ENCODE results near the gene LAMA2.

The LAMA2 gene

DNA sequence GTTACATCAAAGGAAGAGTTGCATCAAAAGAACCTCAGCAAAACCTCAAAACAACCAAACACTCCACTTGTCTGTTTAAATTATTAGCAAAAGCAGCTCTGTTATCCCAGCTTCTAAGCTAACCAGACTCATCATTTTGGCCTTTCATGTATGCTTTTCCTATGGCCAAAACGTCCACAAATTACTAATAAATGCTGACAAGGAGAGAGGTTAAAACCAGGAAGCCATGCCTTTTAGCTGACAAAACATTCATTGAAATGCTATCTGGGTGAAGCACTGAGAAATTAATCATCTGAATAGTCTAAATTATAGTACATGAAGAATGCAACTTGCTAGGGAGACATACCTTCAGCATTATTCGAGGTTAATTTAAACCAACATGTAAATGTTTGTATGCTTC, 80.6 kb downstream of the LAMA2 start:
- no peaks in the 10 kb centered on the region for H4K20me1 ChIP-seq (ENCODE audit: insufficient read depth, low read length)
- no peak overlapping the region for H3K9ac ChIP-seq (ENCODE audit: low read length)
- H2AFZ ChIP-seq (ENCODE audit: low read length): no peak overlapping the region
- no peaks in the 10 kb centered on the region for H3K9me2 ChIP-seq (replicated peaks; ENCODE audit: insufficient read depth, low read length)
- no peak overlapping the region for H3K4me2 ChIP-seq (ENCODE audit: low read depth, low read length)
- no peaks in the 10 kb centered on the region for H3K27me3 ChIP-seq (replicated peaks; ENCODE audit: insufficient read depth, low read length)
- no peak overlapping the region for H3K4me3 ChIP-seq (ENCODE audit: low read length)
- no peaks in the 10 kb centered on the region for H3K9me3 ChIP-seq (replicated peaks; ENCODE audit: insufficient read depth, low read length)
- H3K36me3 ChIP-seq (replicated peaks; ENCODE audit: insufficient read depth, low read length): no peaks in the 10 kb centered on the region
- no peak for TF ChIP-seq EZH2phosphoT487 (IDR thresholded peaks at IDR 0.05; ENCODE audit: low read length)
- no peak for TF ChIP-seq EZH2 (optimal IDR thresholded peaks at IDR 0.05; ENCODE audit: low read depth, low read length)
- TF ChIP-seq, protein P1, sequence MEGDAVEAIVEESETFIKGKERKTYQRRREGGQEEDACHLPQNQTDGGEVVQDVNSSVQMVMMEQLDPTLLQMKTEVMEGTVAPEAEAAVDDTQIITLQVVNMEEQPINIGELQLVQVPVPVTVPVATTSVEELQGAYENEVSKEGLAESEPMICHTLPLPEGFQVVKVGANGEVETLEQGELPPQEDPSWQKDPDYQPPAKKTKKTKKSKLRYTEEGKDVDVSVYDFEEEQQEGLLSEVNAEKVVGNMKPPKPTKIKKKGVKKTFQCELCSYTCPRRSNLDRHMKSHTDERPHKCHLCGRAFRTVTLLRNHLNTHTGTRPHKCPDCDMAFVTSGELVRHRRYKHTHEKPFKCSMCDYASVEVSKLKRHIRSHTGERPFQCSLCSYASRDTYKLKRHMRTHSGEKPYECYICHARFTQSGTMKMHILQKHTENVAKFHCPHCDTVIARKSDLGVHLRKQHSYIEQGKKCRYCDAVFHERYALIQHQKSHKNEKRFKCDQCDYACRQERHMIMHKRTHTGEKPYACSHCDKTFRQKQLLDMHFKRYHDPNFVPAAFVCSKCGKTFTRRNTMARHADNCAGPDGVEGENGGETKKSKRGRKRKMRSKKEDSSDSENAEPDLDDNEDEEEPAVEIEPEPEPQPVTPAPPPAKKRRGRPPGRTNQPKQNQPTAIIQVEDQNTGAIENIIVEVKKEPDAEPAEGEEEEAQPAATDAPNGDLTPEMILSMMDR (IDR thresholded peaks at IDR 0.05; ENCODE audit: low read length): no peak
- no peak overlapping the region for H3K27ac ChIP-seq (ENCODE audit: low read length)
- H3F3A ChIP-seq (ENCODE audit: insufficient read depth, low read length): no peaks in the 10 kb centered on the region
- DNase-seq: no peak
- H3K4me1 ChIP-seq (ENCODE audit: low read length): no peaks in the 10 kb centered on the region
- H3K79me2 ChIP-seq (ENCODE audit: low read length): no peaks in the 10 kb centered on the region

DNA sequence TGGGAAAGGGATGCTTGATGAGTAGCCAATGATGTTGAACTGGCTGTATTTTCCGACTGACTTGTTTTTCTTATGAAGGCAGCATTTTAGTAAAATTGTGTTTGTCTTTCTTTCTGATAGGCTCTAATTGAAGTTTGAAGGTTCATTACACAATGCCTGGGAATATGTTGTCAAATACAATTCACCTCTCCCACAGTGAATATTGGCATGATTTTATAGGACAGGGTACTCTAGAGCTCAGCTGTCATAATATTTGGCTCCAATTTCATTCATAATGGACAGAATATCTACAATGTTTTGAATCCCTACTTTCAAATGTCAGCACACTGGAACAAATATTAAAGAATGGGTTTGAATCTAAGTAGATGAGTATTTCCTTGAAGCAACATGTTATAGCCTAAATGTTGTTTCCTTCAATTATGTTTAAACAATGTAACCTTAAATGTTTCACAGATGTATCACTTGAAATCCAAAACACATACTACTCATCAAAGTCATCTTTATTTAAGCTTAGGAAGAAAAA, 81.4 kb downstream of the LAMA2 start:
- no peak for DNase-seq
- no peak overlapping the region for H3K4me3 ChIP-seq (ENCODE audit: low read length)
- no peaks in the 10 kb centered on the region for H3K9me3 ChIP-seq (replicated peaks; ENCODE audit: insufficient read depth, low read length)
- H4K20me1 ChIP-seq (ENCODE audit: insufficient read depth, low read length): no peaks in the 10 kb centered on the region
- TF ChIP-seq EZH2 (optimal IDR thresholded peaks at IDR 0.05; ENCODE audit: low read depth, low read length) (no peak), EZH2phosphoT487 (IDR thresholded peaks at IDR 0.05; ENCODE audit: low read length) (no peak)
- TF ChIP-seq, protein P1 (IDR thresholded peaks at IDR 0.05; ENCODE audit: low read length): no peak
- H3K27ac ChIP-seq (ENCODE audit: low read length): no peak overlapping the region
- no peaks in the 10 kb centered on the region for H3K27me3 ChIP-seq (replicated peaks; ENCODE audit: insufficient read depth, low read length)
- H3K9me2 ChIP-seq (replicated peaks; ENCODE audit: insufficient read depth, low read length): no peaks in the 10 kb centered on the region
- H2AFZ ChIP-seq (ENCODE audit: low read length): no peak overlapping the region
- H3K79me2 ChIP-seq (ENCODE audit: low read length): no peaks in the 10 kb centered on the region
- no peak overlapping the region for H3K9ac ChIP-seq (ENCODE audit: low read length)
- H3K36me3 ChIP-seq (replicated peaks; ENCODE audit: insufficient read depth, low read length): no peaks in the 10 kb centered on the region
- no peaks in the 10 kb centered on the region for H3F3A ChIP-seq (ENCODE audit: insufficient read depth, low read length)
- H3K4me1 ChIP-seq (ENCODE audit: low read length): no peaks in the 10 kb centered on the region
- no peak overlapping the region for H3K4me2 ChIP-seq (ENCODE audit: low read depth, low read length)

DNA sequence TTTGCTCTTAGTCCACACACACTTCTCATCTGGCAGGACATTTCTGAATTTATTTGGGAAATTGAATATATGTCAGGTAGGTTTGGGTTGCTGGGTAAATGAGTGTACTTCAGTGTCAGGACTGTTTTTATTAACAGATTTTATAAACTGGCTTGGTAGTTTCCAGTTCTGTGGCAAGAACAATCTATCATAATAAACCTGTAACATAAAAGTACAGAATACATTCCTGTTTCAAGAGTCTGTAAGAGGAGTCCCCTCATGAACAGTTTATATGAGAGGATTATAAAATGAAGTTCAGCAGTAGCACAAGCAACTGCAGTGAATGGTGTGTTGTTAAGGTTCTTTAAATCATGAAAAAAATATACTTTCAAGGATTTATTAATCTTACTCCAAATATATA, 81.8 kb downstream of the LAMA2 start:
- Histone ChIP-seq H4K20me1 (ENCODE audit: insufficient read depth, low read length) (no peaks in the 10 kb centered on the region), H3K9me3 (replicated peaks; ENCODE audit: insufficient read depth, low read length) (no peaks in the 10 kb centered on the region), H3K27me3 (replicated peaks; ENCODE audit: insufficient read depth, low read length) (no peaks in the 10 kb centered on the region), H2AFZ (ENCODE audit: low read length) (no peak overlapping the region), H3K4me3 (ENCODE audit: low read length) (no peak overlapping the region), H3K4me1 (ENCODE audit: low read length) (no peaks in the 10 kb centered on the region), H3K79me2 (ENCODE audit: low read length) (no peaks in the 10 kb centered on the region), H3K4me2 (ENCODE audit: low read depth, low read length) (no peak overlapping the region), H3K9ac (ENCODE audit: low read length) (no peak overlapping the region), H3K9me2 (replicated peaks; ENCODE audit: insufficient read depth, low read length) (no peaks in the 10 kb centered on the region), H3F3A (ENCODE audit: insufficient read depth, low read length) (no peaks in the 10 kb centered on the region), H3K27ac (ENCODE audit: low read length) (no peak overlapping the region), H3K36me3 (replicated peaks; ENCODE audit: insufficient read depth, low read length) (no peaks in the 10 kb centered on the region)
- no peak for DNase-seq
- TF ChIP-seq, protein P1 (IDR thresholded peaks at IDR 0.05; ENCODE audit: low read length): no peak
- no peak for TF ChIP-seq EZH2 (optimal IDR thresholded peaks at IDR 0.05; ENCODE audit: low read depth, low read length)
